ENCODE measurements around the gene NANOG. TPM values are rescaled to one million over a fixed set of nuclear protein-coding genes. Genes with fewer than 3 reads are reported as not detected.
A peak's percentile ranks its signal among the peaks of the same experiment; 100 is the strongest.
"Not testable (repeated sequence)": the region's sequence is repeated elsewhere in the genome, so short reads cannot be mapped to it uniquely, and the experiment has no call there.

The NANOG gene
- total and polyA plus RNA-seq, 7 experiments from 2014 or later = 0.51 TPM; not detected in 6

DNA sequence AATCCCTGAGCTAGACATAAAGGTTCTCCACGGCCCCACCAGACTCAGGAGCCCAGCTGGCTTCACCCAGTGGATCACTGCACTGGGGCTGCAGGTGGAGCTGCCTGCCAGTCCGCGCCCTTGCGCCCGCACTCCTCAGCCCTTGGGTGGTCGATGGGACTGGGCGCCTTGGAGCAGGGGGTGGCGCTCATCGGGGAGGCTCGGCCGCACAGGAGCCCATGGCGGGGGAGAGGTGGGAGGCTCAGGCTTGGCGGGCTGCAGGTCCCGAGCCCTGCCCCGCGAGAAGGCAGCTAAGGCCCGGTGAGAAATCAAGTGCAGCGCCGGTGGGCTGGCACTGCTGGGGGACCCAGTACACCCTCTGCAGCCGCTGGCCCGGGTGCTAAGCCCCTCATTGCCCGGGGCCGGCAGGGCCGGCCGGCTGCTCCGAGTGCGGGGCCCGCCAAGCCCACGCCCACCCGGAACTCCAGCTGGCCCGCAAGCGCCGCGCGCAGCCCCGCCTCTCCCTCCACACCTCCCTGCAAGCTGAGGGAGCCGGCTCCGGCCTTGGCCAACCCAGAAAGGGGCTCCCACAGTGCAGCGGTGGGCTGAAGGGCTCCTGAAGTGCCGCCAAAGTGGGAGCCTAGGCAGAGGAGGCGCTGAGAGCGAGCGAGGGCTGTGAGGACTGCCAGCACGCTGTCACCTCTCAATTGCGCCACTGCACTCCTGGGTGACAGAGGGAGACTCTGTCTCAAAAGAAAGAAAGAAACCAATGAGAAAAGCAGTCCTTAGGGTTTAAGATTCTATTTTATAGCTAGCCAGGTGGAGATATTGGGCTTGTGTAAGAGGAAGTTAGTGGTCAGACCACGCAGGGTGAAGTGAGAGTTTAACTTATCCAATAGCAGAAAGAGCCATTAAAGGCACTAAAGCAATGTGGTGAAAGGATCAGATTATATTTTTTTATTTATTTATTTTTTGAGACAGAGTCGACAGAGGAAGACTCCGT is 37.0 kb upstream of the NANOG start:
- ATAC-seq; H3K36me3 ChIP-seq (ENCODE audit: control insufficient read depth in 2 of 3, insufficient read depth in 3 of 3, low read length in 3 of 3); H3K4me3 ChIP-seq (ENCODE audit: low read length); H3K4me1 Mint-ChIP-seq; H3K27ac ChIP-seq (ENCODE audit: low read depth, low read length); H3K27ac Mint-ChIP-seq; POLR2A ChIA-PET; H3K36me3 Mint-ChIP-seq; H3K4me3 Mint-ChIP-seq; H3K27me3 Mint-ChIP-seq; DNase-seq; H3K4me1 ChIP-seq (ENCODE audit: control insufficient read depth in 2 of 2, insufficient read depth in 2 of 2, low read length in 2 of 2); H3K27me3 ChIP-seq (ENCODE audit: control insufficient read depth in 2 of 2, insufficient read depth in 2 of 2, low read length in 2 of 2); H3K9me3 ChIP-seq (ENCODE audit: control insufficient read depth in 2 of 3, low read length in 3 of 3); H3K9me3 Mint-ChIP-seq; intact Hi-C loops (cut with micrococcal nuclease): not testable (repeated sequence)
- CTCF ChIA-PET = interaction anchor here (0.7 kb wide), 1 partner anchor 149 kb away, joined by 3 read pairs; no protein-coding TSS in a partner anchor

DNA sequence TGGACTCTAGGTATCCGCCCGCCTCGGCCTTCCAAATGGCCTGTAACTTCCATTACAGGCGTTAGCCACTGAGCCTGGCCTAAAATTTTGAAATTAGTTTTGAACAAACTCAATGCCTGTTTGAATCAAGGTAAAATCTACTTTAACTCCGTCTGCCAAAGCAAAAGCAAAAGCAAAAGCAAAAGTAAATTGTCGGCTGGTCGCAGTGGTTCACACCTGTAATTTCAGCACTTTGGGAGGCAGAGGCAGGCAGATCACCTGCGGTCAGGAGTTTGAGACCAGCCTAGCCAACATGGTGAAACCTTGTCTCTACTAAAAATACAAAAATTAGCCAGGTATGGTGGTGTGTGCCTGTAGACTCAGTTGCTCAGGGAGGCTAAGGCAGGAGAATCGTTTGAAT is 33.5 kb upstream of the NANOG start:
- peak overlapping the region in 4 of 10 donors; percentile 8 to 56 (median 30) for H3K4me3 Mint-ChIP-seq
- POLR2A ChIA-PET; H3K27me3 ChIP-seq (ENCODE audit: control insufficient read depth in 2 of 2, insufficient read depth in 2 of 2, low read length in 2 of 2); ATAC-seq; H3K36me3 Mint-ChIP-seq; CTCF ChIA-PET; H3K9me3 Mint-ChIP-seq; H3K9me3 ChIP-seq (ENCODE audit: control insufficient read depth in 2 of 3, low read length in 3 of 3); H3K36me3 ChIP-seq (ENCODE audit: control insufficient read depth in 2 of 3, insufficient read depth in 3 of 3, low read length in 3 of 3); DNase-seq; H3K4me1 ChIP-seq (ENCODE audit: control insufficient read depth in 2 of 2, insufficient read depth in 2 of 2, low read length in 2 of 2); H3K4me3 ChIP-seq (ENCODE audit: low read length); intact Hi-C loops (cut with micrococcal nuclease); H3K27ac ChIP-seq (ENCODE audit: low read depth, low read length); H3K4me1 Mint-ChIP-seq; H3K27me3 Mint-ChIP-seq: not testable (repeated sequence)
- H3K27ac Mint-ChIP-seq = peak overlapping the region in 1 of 9 donors; percentile 13

DNA sequence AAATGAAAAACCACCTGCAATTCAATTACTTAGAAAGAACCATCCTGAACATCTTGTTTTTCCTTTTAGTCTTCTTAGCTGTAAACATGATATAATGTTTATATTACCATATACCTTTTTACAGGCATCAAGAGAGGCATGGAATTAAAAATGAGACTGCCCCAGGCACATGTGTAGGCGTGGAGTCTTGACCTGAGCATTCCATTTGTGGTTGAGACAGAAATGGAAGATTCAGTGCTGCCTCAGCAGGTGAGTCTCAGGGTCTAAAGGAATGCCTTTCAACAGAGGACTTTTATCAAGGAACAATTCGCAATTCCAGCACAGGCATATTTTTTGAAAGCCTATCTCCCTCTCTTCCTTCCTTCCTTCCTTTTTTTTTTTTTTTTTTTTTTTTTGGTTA is 32.2 kb upstream of the NANOG start:
- no peaks in the 10 kb centered on the region for H3K27me3 Mint-ChIP-seq
- ChIA-PET CTCF (no interaction called here), POLR2A (no interaction called here)
- H3K27ac Mint-ChIP-seq = no peak overlapping the region
- ATAC-seq = no peak
- H3K36me3 Mint-ChIP-seq = no peaks in the 10 kb centered on the region
- DNase-seq = no peak
- no peaks in the 10 kb centered on the region for H3K9me3 ChIP-seq (ENCODE audit: control insufficient read depth in 2 of 3, low read length in 3 of 3)
- H3K36me3 ChIP-seq (ENCODE audit: control insufficient read depth in 2 of 3, insufficient read depth in 3 of 3, low read length in 3 of 3) = no peaks in the 10 kb centered on the region
- H3K4me1 Mint-ChIP-seq = peaks cover 0 to 10% (median 0%) of the 10 kb centered on the region in 7 donors
- H3K27me3 ChIP-seq (ENCODE audit: control insufficient read depth in 2 of 2, insufficient read depth in 2 of 2, low read length in 2 of 2) = no peaks in the 10 kb centered on the region
- H3K4me3 Mint-ChIP-seq = no peak overlapping the region
- peaks cover 0 to 3% (median 0%) of the 10 kb centered on the region in 11 donors for H3K9me3 Mint-ChIP-seq
- H3K4me3 ChIP-seq (ENCODE audit: low read length) = no peak overlapping the region
- no peak overlapping the region for H3K27ac ChIP-seq (ENCODE audit: low read depth, low read length)
- no peaks in the 10 kb centered on the region for H3K4me1 ChIP-seq (ENCODE audit: control insufficient read depth in 2 of 2, insufficient read depth in 2 of 2, low read length in 2 of 2)
- intact Hi-C loops (cut with micrococcal nuclease) = no loop called here

DNA sequence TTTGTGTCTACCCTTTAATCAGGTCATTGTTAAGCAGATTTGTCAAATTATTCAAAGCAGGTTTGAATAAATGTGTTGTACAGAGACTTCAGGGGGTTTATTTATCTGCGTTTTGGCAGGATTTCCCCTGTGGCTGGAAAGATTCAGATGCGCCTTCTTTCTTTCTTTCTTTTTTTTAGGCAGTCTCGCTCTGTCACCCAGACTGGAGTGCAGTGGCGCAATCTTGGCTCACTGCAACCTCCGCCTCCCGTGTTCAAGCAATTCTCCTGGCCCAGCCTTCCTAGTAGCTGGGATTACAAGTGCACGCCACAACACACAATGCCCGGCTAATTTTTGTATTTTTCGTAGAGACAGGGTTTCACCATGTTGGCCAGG is 30.4 kb upstream of the NANOG start:
- Mint-ChIP-seq H3K27me3 (peaks cover 0 to 5% (median 0%) of the 10 kb centered on the region in 5 donors), H3K36me3 (no peaks in the 10 kb centered on the region), H3K27ac (no peak overlapping the region), H3K4me3 (no peak overlapping the region), H3K4me1 (peaks cover 0 to 8% (median 0%) of the 10 kb centered on the region in 7 donors), H3K9me3 (peaks cover 0 to 2% (median 0%) of the 10 kb centered on the region in 11 donors)
- no peaks in the 10 kb centered on the region for H3K9me3 ChIP-seq (ENCODE audit: control insufficient read depth in 2 of 3, low read length in 3 of 3)
- no peaks in the 10 kb centered on the region for H3K36me3 ChIP-seq (ENCODE audit: control insufficient read depth in 2 of 3, insufficient read depth in 3 of 3, low read length in 3 of 3)
- ATAC-seq (no peak), DNase-seq (no peak)
- no peaks in the 10 kb centered on the region for H3K4me1 ChIP-seq (ENCODE audit: control insufficient read depth in 2 of 2, insufficient read depth in 2 of 2, low read length in 2 of 2)
- intact Hi-C loops (cut with micrococcal nuclease) = no loop called here
- H3K4me3 ChIP-seq (ENCODE audit: low read length) = no peak overlapping the region
- ChIA-PET CTCF (no interaction called here), POLR2A (no interaction called here)
- no peak overlapping the region for H3K27ac ChIP-seq (ENCODE audit: low read depth, low read length)
- no peaks in the 10 kb centered on the region for H3K27me3 ChIP-seq (ENCODE audit: control insufficient read depth in 2 of 2, insufficient read depth in 2 of 2, low read length in 2 of 2)

DNA sequence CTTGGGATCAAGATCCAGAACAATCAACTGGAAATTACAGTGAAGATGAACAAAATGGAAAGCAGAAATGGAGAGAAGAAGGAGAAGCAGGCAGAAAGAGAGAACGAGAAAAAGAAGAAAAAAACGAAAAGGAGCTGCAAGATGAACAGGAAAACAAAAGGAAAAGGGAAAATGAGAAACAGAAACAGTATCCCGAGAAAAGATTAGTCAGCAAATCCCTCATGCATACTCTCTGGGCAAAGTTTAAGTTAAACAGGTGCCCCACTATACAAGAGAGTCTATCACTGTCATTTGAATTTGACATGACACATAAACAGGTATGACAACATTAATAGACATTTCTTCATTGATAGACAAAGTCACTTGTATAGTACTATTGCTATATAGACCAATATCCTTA is 19.2 kb upstream of the NANOG start:
- no peak overlapping the region for H3K27ac Mint-ChIP-seq
- peaks cover 0 to 6% (median 0%) of the 10 kb centered on the region in 5 donors for H3K27me3 Mint-ChIP-seq
- H3K27me3 ChIP-seq (ENCODE audit: control insufficient read depth in 2 of 2, insufficient read depth in 2 of 2, low read length in 2 of 2) = no peaks in the 10 kb centered on the region
- H3K36me3 ChIP-seq (ENCODE audit: control insufficient read depth in 2 of 3, insufficient read depth in 3 of 3, low read length in 3 of 3) = no peaks in the 10 kb centered on the region
- no peak overlapping the region for H3K4me3 ChIP-seq (ENCODE audit: low read length)
- no peak overlapping the region for H3K4me3 Mint-ChIP-seq
- H3K4me1 Mint-ChIP-seq = no peaks in the 10 kb centered on the region
- peaks cover 0 to 1% (median 0%) of the 10 kb centered on the region in 11 donors for H3K9me3 Mint-ChIP-seq
- peaks cover 0 to 4% (median 0%) of the 10 kb centered on the region in 5 donors for H3K36me3 Mint-ChIP-seq
- no peak for DNase-seq
- H3K9me3 ChIP-seq (ENCODE audit: control insufficient read depth in 2 of 3, low read length in 3 of 3) = no peaks in the 10 kb centered on the region
- CTCF ChIA-PET = no interaction called here
- POLR2A ChIA-PET = no interaction called here
- H3K4me1 ChIP-seq (ENCODE audit: control insufficient read depth in 2 of 2, insufficient read depth in 2 of 2, low read length in 2 of 2) = no peaks in the 10 kb centered on the region
- no peak overlapping the region for H3K27ac ChIP-seq (ENCODE audit: low read depth, low read length)
- no peak for ATAC-seq
- intact Hi-C loops (cut with micrococcal nuclease) = no loop called here

DNA sequence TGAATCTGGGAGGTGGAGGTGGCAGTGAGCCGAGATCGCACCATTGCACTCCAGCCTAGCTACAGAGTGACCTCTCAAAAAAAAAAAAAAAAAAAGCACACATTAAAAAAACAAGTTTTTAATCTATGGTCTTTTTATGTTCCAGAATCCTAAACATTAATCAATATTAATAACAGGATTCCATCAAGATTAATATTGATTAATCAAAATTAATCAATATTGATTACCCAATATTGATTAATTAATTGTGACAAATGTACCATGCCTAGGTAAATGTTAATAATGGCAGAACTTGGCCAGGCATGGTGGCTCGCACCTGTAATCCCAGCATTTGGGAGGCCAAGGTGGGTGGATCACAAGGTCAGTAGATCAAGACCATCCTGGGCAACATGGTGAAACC is 7.9 kb upstream of the NANOG start:
- Histone ChIP-seq H3K27me3 (ENCODE audit: control insufficient read depth in 2 of 2, insufficient read depth in 2 of 2, low read length in 2 of 2) (no peaks in the 10 kb centered on the region), H3K36me3 (ENCODE audit: control insufficient read depth in 2 of 3, insufficient read depth in 3 of 3, low read length in 3 of 3) (no peaks in the 10 kb centered on the region), H3K9me3 (ENCODE audit: control insufficient read depth in 2 of 3, low read length in 3 of 3) (no peaks in the 10 kb centered on the region), H3K4me1 (ENCODE audit: control insufficient read depth in 2 of 2, insufficient read depth in 2 of 2, low read length in 2 of 2) (no peaks in the 10 kb centered on the region), H3K27ac (ENCODE audit: low read depth, low read length) (no peak overlapping the region), H3K4me3 (ENCODE audit: low read length) (no peak overlapping the region)
- Mint-ChIP-seq H3K4me1 (no peaks in the 10 kb centered on the region), H3K4me3 (no peak overlapping the region), H3K36me3 (no peaks in the 10 kb centered on the region), H3K9me3 (no peaks in the 10 kb centered on the region), H3K27me3 (peaks cover 0 to 5% (median 0%) of the 10 kb centered on the region in 5 donors), H3K27ac (no peak overlapping the region)
- intact Hi-C loops (cut with micrococcal nuclease) = no loop called here
- ChIA-PET CTCF (no interaction called here), POLR2A (no interaction called here)
- DNase-seq (no peak), ATAC-seq (no peak)

DNA sequence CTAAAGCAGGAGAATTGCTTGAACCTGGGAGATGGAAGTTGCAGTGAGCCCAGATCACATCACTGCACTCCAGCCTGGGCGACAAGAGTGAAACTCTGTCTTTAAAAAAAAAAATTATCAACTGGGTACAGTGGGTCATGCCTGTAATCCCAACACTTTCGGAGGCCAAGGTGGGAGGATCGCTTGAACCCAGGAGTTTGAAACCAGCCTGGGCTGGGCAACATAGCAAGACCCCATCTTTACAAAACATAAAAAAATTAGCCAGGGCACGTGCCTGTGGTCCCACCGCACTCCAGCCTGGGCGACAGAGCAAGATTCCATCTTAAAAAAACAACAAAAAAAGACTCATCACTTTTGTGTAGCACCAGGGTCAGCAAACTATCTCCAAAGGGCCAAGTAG is 7.1 kb upstream of the NANOG start:
- POLR2A ChIA-PET = no interaction called here
- H3K9me3 Mint-ChIP-seq = no peaks in the 10 kb centered on the region
- no peak for ATAC-seq
- no peaks in the 10 kb centered on the region for H3K27me3 ChIP-seq (ENCODE audit: control insufficient read depth in 2 of 2, insufficient read depth in 2 of 2, low read length in 2 of 2)
- no peak overlapping the region for H3K27ac ChIP-seq (ENCODE audit: low read depth, low read length)
- no peaks in the 10 kb centered on the region for H3K4me1 ChIP-seq (ENCODE audit: control insufficient read depth in 2 of 2, insufficient read depth in 2 of 2, low read length in 2 of 2)
- CTCF ChIA-PET = no interaction called here
- H3K27me3 Mint-ChIP-seq = peaks cover 0 to 5% (median 2%) of the 10 kb centered on the region in 5 donors
- intact Hi-C loops (cut with micrococcal nuclease) = no loop called here
- H3K36me3 ChIP-seq (ENCODE audit: control insufficient read depth in 2 of 3, insufficient read depth in 3 of 3, low read length in 3 of 3) = no peaks in the 10 kb centered on the region
- H3K4me1 Mint-ChIP-seq = no peaks in the 10 kb centered on the region
- H3K4me3 ChIP-seq (ENCODE audit: low read length) = no peak overlapping the region
- H3K27ac Mint-ChIP-seq = no peak overlapping the region
- DNase-seq = no peak
- no peak overlapping the region for H3K4me3 Mint-ChIP-seq
- no peaks in the 10 kb centered on the region for H3K9me3 ChIP-seq (ENCODE audit: control insufficient read depth in 2 of 3, low read length in 3 of 3)
- H3K36me3 Mint-ChIP-seq = no peaks in the 10 kb centered on the region

Data from naive thymus-derived CD4-positive, alpha-beta T cell (primary cell).